Epidermal melanocyte (primary cell): Measurements from ENCODE around the gene CD84.
"Not testable (repeated sequence)": the region's sequence is repeated elsewhere in the genome, so short reads cannot be mapped to it uniquely, and the experiment has no call there.

Source experiments
- DNase-seq: peaks from one replicate; pipeline ENCODE4 v3.0.0; 2011; ENCODE audit warnings: low spot score; ENCODE audit not compliant: insufficient read length

CD84 gene

GRCh38 chr1:160575112-160575664, 4.1 kb downstream of the CD84 start:
- DNase-seq = no peak

DNA sequence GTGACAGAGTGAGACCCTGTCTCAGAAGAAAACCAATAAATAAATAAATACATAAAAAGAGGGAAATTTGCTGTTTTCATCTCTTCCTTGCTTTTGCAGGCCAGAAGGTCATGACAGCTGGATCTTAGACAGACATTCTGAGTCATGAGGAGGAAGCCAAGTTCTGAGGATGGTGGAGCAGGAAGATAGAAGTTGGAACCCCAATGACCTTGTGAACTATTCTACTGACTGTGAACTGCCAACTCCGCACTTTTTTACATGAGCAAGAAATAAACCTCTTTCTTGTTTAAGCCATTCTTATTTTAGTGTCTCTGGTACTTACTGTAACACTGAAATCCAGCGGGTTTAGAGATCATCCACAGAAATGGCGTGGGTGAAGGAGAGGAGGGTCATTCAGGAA, 8.5 kb downstream of the CD84 start:
- DNase-seq = no peak

DNA sequence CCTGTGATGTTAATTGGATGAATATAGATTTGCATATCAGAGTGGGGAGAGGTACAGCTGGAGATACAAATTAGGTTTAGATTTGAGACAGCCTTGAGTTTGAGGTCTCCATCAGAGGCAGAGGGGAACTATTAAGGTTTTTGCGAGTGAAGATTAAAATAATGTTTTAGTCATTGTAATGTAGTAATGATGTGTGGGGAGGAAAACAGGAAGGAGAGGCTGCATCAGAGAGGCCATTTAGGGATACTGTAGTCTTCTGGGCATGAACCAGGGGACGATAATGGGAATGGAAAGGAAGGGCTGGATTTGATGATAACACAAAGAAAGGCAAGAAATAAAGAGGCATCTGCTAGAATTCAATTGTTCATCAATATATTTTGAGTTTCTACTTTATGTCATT, 9.5 kb downstream of the CD84 start:
- no peak for DNase-seq

DNA sequence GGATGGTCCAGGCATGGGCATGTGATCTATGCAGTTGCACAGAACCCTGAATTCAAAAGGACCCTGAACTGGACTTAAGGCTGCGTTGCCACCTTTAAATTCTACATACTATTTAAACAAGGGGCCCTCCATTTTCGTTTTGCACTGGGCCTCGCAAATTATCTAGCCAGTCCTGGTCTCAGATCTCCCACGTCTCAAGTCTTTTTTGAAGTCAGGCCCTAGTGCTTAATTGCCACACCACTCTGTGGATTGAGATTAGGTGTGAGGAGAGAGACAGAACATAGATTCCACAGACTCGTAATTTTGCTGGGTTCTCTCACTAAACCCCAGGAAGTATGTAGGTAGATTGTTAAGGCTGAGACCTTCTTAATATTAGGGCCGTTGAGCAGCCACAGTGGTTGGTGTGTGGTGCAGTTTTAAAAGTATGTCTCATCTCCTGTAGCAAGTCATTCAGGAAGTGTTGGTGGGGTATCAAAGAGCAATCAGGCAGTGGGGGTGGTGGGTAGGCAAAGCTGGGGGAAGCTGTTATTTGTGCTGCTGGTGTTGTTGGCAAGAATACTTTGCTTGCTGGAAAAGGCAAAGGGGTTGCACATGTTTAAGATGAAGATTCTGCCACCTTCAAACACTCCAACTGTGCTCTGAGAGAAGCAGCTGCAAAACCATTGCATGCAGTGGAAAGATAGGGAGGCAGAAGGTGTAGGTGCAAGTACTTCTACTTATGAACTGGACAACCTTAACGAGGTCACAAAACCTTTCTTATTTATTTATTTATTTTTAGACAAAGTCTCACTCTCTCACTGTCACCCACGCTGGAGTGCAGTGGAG, 11.2 kb downstream of the CD84 start:
- DNase-seq = no peak

DNA sequence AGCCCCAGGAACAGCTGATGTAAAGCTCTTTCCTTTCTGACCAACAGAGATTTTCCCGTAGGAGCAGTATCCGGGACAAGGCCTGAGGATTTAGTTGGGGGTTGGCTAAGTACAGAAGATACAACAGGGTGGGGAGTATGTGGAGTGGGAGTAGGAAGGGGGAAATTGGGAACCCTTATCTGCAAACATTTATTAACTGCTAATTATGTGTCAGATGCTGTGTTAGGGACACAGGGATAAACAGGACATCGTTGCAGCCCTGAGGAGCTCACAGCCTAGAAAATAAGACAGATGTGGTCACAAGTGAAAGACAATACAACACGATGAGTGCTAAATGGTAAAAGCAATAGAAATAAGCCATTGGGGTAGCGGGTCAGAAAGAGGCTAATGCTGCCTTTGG, 12.0 kb downstream of the CD84 start:
- DNase-seq = no peak

GRCh38 chr1:160565564-160565963, 13.7 kb downstream of the CD84 start:
- no peak for DNase-seq

DNA sequence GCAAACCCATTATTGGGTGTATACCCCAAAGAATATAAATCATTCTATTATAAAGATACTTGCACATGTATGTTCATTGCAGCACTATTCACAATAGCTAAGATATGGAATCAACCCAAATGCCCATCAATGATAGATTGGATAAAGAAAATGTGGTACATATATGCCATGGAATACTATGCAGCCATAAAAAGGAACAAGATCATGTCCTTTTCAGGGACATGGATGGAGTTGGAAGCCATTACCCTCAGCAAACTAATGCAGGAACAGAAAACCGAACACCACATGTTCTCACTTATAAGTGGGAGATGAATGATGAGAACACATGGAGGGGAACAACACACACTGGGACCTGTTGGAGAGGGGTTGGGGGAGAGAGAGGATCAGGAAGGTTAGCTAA, 16.1 kb downstream of the CD84 start:
- not testable (repeated sequence) for DNase-seq

DNA sequence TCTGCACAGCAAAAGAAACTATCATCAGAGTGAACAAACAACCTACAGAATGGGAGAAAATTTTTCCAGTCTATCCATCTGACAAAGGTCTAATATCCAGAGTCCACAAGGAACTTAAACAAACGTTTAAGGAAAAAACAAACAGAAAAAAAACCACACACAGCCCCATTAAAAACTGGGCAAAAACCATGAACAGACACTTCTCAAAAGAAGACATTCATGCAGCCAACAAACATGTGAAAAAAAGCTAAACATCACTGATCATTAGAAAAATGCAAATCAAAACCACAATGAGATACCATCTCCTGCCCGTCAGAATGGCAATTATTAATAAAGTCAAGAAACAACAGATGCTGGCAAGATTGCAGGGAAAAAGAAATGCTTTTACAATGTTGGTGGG, 16.6 kb downstream of the CD84 start:
- not testable (repeated sequence) for DNase-seq

GRCh38 chr1:160560806-160561205, 18.5 kb downstream of the CD84 start:
- DNase-seq = no peak

DNA sequence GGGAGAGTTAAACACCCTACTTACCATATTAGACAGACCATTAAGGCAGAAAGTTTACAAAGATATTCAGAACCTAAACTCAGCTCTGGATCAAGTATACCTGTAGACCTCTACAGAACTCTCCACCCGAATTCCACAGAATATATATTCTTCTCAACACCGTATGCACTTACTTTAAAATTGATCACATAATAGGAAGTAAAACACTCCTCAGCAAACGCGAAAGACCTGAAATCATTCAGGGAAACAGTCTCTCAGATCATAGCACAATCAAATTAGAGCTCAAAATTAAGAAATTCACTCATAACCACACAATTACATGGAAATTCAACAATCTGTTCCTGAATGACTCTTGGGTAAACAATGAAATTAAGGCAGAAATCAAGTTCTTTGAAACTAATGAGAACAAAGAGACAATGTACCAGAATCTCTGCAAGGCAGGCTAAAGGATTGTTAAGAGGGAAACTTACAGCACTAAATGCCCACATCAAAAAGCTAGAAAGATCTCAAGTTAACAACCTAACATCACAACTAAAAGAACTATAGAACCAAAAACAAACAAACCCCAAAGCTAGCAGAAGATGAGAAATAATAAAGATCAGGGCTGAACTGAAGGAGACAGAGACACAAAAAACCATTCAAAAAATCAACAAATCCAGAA, 19.1 kb downstream of the CD84 start:
- DNase-seq = no peak

DNA sequence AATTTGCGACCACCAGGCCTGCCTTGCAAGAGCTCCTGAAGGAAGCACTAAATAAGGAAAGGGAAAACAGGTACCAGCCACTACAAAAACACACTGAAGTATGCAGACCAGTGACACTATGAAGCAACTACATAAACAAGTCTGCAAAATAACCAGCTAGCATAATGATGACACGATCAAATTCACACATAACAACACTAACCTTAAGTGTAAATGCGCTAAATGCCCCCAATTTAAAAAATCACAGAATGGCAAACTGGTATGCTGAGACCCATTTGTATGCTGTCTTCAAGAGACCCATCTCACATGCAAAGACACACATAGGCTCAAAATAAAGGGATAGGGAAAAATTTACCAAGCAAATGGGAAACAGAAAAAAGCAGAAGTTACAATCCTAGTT, 19.9 kb downstream of the CD84 start:
- not testable (repeated sequence) for DNase-seq

DNA sequence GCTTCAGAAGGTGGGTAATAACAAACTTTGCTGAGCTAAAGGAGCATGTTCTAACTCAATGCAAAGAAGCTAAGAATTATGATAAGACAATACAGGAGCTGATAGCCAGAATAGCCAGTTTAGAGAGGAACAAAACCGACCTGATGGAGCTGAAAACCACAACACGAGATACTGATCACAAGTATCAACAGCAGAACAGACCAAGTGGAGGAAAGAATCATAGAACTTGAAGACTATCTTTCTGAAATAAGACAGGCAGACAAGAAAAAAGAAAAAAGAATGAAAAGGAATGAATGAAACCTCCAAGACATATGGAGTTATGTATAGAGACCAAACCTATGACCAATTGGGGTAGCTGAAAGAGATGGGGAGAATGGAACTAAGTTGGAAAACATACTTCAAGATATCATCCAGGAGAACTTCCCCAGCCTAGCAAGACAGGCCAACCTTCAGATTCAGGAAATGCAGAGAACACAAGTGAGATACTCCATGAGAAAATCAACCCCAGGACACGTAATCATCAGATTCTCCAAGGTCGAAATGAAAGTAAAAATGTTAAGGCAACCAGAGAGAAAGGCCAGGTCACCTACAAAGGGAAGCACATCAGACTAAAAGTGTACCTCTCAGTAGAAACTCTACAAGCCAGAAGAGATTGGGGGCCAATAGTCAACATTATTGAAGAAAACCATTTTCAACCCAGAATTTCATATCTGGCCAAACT, 20.5 kb downstream of the CD84 start:
- no peak for DNase-seq

DNA sequence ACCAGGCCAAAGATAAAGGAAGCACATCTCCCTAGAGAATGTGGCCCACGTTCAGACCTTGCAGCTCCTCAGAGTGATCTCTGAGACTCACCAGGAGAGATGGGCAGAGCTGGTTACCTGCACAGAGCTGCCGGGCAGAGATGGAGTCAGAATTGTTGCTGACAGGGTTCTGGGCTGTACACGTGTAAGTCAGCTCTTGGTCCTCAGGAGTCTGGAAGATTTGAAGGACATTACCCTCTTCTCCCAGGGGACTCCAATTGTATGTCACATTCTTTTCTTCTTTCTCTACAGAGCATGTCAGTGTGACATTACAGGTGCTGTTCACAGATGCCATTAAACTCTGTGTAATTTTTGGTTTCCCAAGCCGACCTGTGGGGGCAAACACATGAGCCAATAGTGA, 25.5 kb downstream of the CD84 start:
- DNase-seq = no peak

DNA sequence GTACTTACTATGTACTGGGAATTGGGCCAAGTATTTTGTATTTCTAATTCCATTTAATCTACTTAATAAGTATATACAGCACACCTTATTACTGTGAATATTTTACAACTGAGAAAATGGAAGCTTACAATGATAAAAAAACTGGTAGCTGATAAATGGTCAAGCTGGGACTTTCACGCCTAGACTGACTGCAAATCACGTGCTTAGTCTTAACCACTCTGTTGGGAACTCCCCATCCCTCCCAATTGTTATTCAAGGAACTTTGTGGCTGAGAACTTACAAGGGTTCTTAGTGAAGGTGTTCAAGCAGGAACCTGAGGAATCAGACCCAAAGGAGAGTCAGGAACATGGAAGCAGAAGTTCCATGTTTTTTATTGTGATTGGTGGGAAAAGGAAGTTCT, 26.9 kb downstream of the CD84 start:
- no peak for DNase-seq

DNA sequence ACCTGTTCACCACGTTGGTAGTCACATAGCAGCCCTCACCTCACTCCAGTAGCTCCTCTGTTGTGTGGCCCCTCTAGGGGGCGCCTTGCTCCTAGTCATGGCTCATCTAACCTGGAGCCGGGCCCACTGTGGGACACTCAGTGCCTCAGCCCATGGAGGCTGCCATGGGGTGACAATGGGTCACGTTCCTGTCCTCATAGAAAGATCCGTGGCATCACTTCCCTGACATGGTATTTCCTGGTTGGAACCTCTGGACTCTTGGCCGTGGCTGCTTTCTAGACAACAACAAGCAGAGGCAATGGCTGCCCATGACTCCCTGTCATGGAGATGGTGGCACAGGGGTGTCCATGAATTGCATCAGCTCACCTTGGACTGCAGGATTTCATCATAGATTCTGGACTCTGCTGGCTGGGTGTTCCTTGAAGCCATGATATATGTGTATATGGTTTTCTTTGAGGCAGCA, 28.7 kb downstream of the CD84 start:
- no peak for DNase-seq

DNA sequence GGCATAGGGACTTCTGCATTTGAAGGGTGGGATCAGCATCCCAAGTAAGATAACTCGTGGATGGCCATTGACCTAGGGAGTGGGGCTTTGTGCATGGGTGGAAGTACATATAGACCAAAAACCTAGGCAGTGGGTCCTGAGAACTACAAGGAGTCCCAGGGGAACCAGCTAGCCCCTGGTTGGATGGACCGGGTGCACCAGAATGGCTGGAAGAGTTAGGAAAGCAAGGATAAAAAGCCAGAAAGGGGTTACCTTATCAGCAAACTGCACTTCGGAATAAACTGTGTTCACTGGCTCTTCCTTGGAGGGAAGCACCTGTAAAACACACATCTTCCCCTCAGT, 29.7 kb downstream of the CD84 start:
- no peak for DNase-seq

- DNase-seq = no peak
Observed at GRCh38 chr1:160548960-160549664, 30.2 kb downstream of the CD84 start.

GRCh38 chr1:160548183-160548582, 31.1 kb downstream of the CD84 start:
- DNase-seq = no peak

GRCh38 chr1:160547422-160547821, 31.9 kb downstream of the CD84 start:
- DNase-seq = no peak

DNA sequence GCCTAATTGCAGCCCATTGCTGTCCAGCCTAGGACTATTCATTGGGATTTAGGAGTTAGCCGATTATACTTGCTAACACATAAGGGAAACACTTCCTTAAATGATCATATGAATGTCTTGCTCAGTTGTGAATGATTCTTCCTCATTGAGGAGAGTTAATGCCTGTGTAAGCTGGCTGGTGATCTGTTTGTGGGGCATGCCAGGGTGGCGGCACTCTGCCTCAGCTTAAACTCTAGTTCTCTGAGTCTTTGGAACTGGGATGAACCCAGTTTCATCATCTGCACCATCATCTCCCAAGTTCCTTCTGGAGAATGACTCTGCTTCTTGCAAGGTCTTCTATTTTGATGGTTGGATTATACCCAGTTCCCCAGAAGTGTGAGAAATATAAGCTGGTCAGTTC, 32.4 kb downstream of the CD84 start:
- DNase-seq = no peak

GRCh38 chr1:160544647-160545046, 34.6 kb downstream of the CD84 start:
- DNase-seq = no peak
